A549 treated with Mapracorat at 1 μM for 4 hours (cell line): ENCODE data around the gene C16orf95. TPM values are rescaled to one million over a fixed set of nuclear protein-coding genes. Genes with fewer than 3 reads are reported as not detected.

Source experiments
- total RNA-seq: library from RNA; stranded (reverse); fragments of 200-300 nt; extraction: Qiagen RNA extraction; gene quantifications from 5 replicates; pipeline ENCODE4 v1.2.3, GENCODE V29; 2022

The C16orf95 gene
- total RNA-seq, result 5.6 to 7.0 TPM (median 6.7 TPM) in 5 replicates

GRCh38 chr16:87316923-87317749, at the start of gene C16orf95:
Gene C16orf95, minus strand, starts transcription at chr16:87317392. Its CDS starts 150 bp downstream, at chr16:87317242.

Other genes starting within 250 kb of the C16orf95 start
- gene FBXO31, start 66.4 kb upstream of the C16orf95 start, total RNA-seq, result 17.9 to 30.3 TPM (median 25.3 TPM) in 5 replicates
- gene MAP1LC3B, start 74.9 kb upstream of the C16orf95 start, total RNA-seq, result 74.7 to 94.4 TPM (median 84.2 TPM) in 5 replicates
- 6.5 to 9.5 TPM (median 8.8 TPM) in 5 replicates for gene ZCCHC14, start 175.6 kb upstream of the C16orf95 start, total RNA-seq